HepG2 (cell line): ENCODE data around the gene SGMS1.

Source experiments
- BHLHE40 ChIP-seq: IDR thresholded peaks from 2 replicates; pipeline ENCODE4 v1.6.1; 2011; ENCODE audit warnings: low read length, improper control_type of control experiment
- CC2D1A ChIP-seq: sonication (generic); formaldehyde crosslinking; IDR thresholded peaks from 2 replicates; pipeline ENCODE4 v1.8.1; 2023; ENCODE audit warnings: mild to moderate bottlenecking, missing genetic modification reagents
- CTCF ChIP-seq: sonication (generic); formaldehyde crosslinking; IDR thresholded peaks from 2 replicates; pipeline ENCODE4 v1.5.0; 2020; ENCODE audit warnings: mild to moderate bottlenecking, missing genetic modification reagents, moderate library complexity
- JUN ChIP-seq: sonication (generic); formaldehyde crosslinking; IDR thresholded peaks from 2 replicates; pipeline ENCODE4 v1.4.0; 2020; ENCODE audit warnings: mild to moderate bottlenecking, missing genetic modification reagents
- NR3C1 ChIP-seq: sonication (generic); formaldehyde crosslinking; IDR thresholded peaks from 2 replicates; pipeline ENCODE4 v1.4.0; 2020; ENCODE audit warnings: missing genetic modification reagents
- PHF8 ChIP-seq: sonication (generic); formaldehyde crosslinking; IDR thresholded peaks from 2 replicates; pipeline ENCODE4 v1.5.0; 2020; ENCODE audit warnings: missing genetic modification reagents
- SP2 ChIP-seq: sonication (generic); formaldehyde crosslinking; IDR thresholded peaks from 2 replicates; pipeline ENCODE4 v1.5.1; 2020; ENCODE audit warnings: mild to moderate bottlenecking, missing genetic modification reagents
- TBX3 ChIP-seq: fragments of 450-650 bp; IDR thresholded peaks from 2 replicates; pipeline ENCODE4 v1.6.1; 2017; ENCODE audit warnings: antibody characterized with exemption, mild to moderate bottlenecking, inconsistent platforms, borderline replicate concordance
- UBTF ChIP-seq: sonication (generic); formaldehyde crosslinking; IDR thresholded peaks from 2 replicates; pipeline ENCODE4 v1.4.0; 2020; ENCODE audit warnings: mild to moderate bottlenecking, missing genetic modification reagents
- ZBTB14 ChIP-seq: sonication (generic); formaldehyde crosslinking; IDR thresholded peaks from 2 replicates; pipeline ENCODE4 v1.4.0; 2020; ENCODE audit warnings: missing genetic modification reagents
- ZNF501 ChIP-seq: sonication (generic); formaldehyde crosslinking; IDR thresholded peaks from 2 replicates; pipeline ENCODE4 v1.5.1; 2020; ENCODE audit warnings: mild to moderate bottlenecking, moderate library complexity, missing genetic modification reagents
- ZNF703 ChIP-seq: sonication (generic); formaldehyde crosslinking; IDR thresholded peaks from 2 replicates; pipeline ENCODE4 v1.5.1; 2020; ENCODE audit warnings: missing genetic modification reagents, mild to moderate bottlenecking, moderate library complexity, borderline replicate concordance
- ZNF75D ChIP-seq: sonication (generic); formaldehyde crosslinking; IDR thresholded peaks from 2 replicates; pipeline ENCODE4 v1.8.1; 2023; ENCODE audit warnings: missing genetic modification reagents, mild to moderate bottlenecking, borderline replicate concordance
- TF ChIP-seq, protein P1 (sequence below): sonication (generic); formaldehyde crosslinking; IDR thresholded peaks from 2 replicates; pipeline ENCODE4 v1.4.0; 2020; ENCODE audit warnings: missing genetic modification reagents, mild to moderate bottlenecking, borderline replicate concordance

DNA sequence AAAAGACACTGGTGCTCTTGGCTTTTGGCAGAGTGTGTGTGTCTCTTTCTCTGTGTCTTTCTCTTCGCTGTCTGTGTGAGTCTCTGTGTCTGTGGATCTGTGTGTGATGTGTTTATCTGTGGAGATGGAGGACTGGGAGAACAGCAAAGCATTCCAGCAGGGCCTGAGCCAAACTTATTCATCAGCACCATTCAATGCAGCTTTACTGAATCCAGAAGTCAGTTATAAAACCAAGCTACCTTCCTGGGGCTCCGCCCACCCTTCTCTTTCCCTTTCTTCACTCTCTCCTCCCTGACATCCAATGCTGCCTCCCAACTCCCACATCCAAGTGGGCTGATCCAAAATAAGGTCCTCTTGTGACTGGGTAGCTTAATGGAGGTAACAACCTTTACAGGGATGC is 3.9 kb downstream of the SGMS1 start:
- no peak for TF ChIP-seq ZNF75D (CRISPR knock-in tag)
- TF ChIP-seq, protein P1, sequence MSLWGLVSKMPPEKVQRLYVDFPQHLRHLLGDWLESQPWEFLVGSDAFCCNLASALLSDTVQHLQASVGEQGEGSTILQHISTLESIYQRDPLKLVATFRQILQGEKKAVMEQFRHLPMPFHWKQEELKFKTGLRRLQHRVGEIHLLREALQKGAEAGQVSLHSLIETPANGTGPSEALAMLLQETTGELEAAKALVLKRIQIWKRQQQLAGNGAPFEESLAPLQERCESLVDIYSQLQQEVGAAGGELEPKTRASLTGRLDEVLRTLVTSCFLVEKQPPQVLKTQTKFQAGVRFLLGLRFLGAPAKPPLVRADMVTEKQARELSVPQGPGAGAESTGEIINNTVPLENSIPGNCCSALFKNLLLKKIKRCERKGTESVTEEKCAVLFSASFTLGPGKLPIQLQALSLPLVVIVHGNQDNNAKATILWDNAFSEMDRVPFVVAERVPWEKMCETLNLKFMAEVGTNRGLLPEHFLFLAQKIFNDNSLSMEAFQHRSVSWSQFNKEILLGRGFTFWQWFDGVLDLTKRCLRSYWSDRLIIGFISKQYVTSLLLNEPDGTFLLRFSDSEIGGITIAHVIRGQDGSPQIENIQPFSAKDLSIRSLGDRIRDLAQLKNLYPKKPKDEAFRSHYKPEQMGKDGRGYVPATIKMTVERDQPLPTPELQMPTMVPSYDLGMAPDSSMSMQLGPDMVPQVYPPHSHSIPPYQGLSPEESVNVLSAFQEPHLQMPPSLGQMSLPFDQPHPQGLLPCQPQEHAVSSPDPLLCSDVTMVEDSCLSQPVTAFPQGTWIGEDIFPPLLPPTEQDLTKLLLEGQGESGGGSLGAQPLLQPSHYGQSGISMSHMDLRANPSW, result no peak
- TF ChIP-seq UBTF (CRISPR knock-in tag), result no peak
- TF ChIP-seq NR3C1 (CRISPR knock-in tag), result no peak
- TF ChIP-seq JUN (CRISPR knock-in tag), result no peak
- no peak for TF ChIP-seq BHLHE40
- TF ChIP-seq ZBTB14, result no peak
- TF ChIP-seq ZNF501 (CRISPR knock-in tag), result no peak
- TF ChIP-seq CTCF (CRISPR knock-in tag), result no peak
- TF ChIP-seq CC2D1A, result no peak
- TF ChIP-seq TBX3, result no peak
- TF ChIP-seq ZNF703 (CRISPR knock-in tag), result no peak
- no peak for TF ChIP-seq PHF8
- no peak for TF ChIP-seq SP2 (CRISPR knock-in tag)
